Measurements from ENCODE around the gene HMCN2.

HMCN2 gene

GRCh38 chr9:130239363-130239695 is 26.2 kb upstream of the HMCN2 start:
- TF ChIP-seq, protein P1, sequence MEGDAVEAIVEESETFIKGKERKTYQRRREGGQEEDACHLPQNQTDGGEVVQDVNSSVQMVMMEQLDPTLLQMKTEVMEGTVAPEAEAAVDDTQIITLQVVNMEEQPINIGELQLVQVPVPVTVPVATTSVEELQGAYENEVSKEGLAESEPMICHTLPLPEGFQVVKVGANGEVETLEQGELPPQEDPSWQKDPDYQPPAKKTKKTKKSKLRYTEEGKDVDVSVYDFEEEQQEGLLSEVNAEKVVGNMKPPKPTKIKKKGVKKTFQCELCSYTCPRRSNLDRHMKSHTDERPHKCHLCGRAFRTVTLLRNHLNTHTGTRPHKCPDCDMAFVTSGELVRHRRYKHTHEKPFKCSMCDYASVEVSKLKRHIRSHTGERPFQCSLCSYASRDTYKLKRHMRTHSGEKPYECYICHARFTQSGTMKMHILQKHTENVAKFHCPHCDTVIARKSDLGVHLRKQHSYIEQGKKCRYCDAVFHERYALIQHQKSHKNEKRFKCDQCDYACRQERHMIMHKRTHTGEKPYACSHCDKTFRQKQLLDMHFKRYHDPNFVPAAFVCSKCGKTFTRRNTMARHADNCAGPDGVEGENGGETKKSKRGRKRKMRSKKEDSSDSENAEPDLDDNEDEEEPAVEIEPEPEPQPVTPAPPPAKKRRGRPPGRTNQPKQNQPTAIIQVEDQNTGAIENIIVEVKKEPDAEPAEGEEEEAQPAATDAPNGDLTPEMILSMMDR (IDR thresholded peaks at IDR 0.05) = no peak
- Histone ChIP-seq H3K36me3 (ENCODE audit: control insufficient read depth, insufficient read depth, low read length) (no peaks in the 10 kb centered on the region), H3K79me2 (no peaks in the 10 kb centered on the region), H3K27me3 (ENCODE audit: control insufficient read depth, insufficient read depth, low read length) (no peaks in the 10 kb centered on the region), H3K4me2 (ENCODE audit: low read length) (no peak overlapping the region), H3K27ac (no peak overlapping the region), H3K9ac (no peak overlapping the region), H3K9me3 (ENCODE audit: control insufficient read depth, low read length) (no peaks in the 10 kb centered on the region), H3K4me1 (no peaks in the 10 kb centered on the region), H2AFZ (no peak overlapping the region), H3K4me3 (ENCODE audit: low read depth, low read length) (no peak overlapping the region)

- Histone ChIP-seq H3K4me3 (ENCODE audit: low read depth, low read length) (no peak overlapping the region), H3K27me3 (ENCODE audit: control insufficient read depth, insufficient read depth, low read length) (no peaks in the 10 kb centered on the region), H3K9me3 (ENCODE audit: control insufficient read depth, low read length) (no peaks in the 10 kb centered on the region), H3K4me1 (no peaks in the 10 kb centered on the region), H3K9ac (no peak overlapping the region), H3K79me2 (no peaks in the 10 kb centered on the region), H3K36me3 (ENCODE audit: control insufficient read depth, insufficient read depth, low read length) (no peaks in the 10 kb centered on the region), H2AFZ (no peak overlapping the region), H3K27ac (no peak overlapping the region), H3K4me2 (ENCODE audit: low read length) (no peak overlapping the region)
- TF ChIP-seq, protein P1 (IDR thresholded peaks at IDR 0.05) = no peak
These were observed 25.8 kb upstream of the HMCN2 start for GRCh38 chr9:130239741-130240241.

DNA sequence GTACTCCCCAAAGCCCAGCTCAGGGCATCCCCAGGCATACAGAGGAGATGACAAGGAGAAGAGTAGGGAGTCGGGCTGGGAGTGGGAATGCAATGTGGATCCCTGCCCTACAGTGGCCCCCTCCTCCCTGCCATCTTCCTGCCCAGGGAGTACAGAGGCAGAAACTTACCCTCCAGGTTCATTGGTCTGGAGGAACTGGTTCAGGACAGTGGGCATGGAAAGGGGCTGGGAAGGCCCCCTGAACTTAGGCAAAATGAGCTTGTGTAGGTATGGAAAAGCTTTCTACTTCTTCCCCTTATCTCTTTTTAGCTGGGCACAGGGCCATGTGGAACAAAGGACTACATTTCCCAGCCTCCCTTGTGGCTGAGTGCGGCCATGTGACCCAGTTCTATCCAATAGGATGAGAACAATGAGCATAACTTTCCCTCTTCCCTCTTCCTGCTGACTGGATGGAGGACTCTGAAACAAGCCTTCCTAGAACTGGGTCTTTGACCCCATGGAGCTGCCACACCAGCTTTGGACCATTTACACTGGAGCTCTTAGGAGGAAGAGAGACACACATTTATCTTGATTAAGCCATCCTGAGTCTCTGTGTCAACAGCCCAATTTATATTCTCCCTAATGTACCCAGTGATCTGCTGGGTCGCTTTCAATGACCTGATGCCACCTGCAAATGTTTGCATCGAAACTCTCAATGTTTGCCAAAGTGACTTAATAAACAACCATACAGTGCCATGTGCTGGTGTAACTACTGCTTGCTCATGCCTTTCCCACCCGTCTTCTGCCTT is 25.0 kb upstream of the HMCN2 start:
- H3K4me3 ChIP-seq (ENCODE audit: low read depth, low read length) = no peak overlapping the region
- no peaks in the 10 kb centered on the region for H3K79me2 ChIP-seq
- no peaks in the 10 kb centered on the region for H3K4me1 ChIP-seq
- H3K36me3 ChIP-seq (ENCODE audit: control insufficient read depth, insufficient read depth, low read length) = no peaks in the 10 kb centered on the region
- no peak overlapping the region for H3K27ac ChIP-seq
- H3K9ac ChIP-seq = no peak overlapping the region
- H3K9me3 ChIP-seq (ENCODE audit: control insufficient read depth, low read length) = no peaks in the 10 kb centered on the region
- no peak overlapping the region for H2AFZ ChIP-seq
- no peaks in the 10 kb centered on the region for H3K27me3 ChIP-seq (ENCODE audit: control insufficient read depth, insufficient read depth, low read length)
- H3K4me2 ChIP-seq (ENCODE audit: low read length) = no peak overlapping the region
- TF ChIP-seq, protein P1 (IDR thresholded peaks at IDR 0.05) = no peak

DNA sequence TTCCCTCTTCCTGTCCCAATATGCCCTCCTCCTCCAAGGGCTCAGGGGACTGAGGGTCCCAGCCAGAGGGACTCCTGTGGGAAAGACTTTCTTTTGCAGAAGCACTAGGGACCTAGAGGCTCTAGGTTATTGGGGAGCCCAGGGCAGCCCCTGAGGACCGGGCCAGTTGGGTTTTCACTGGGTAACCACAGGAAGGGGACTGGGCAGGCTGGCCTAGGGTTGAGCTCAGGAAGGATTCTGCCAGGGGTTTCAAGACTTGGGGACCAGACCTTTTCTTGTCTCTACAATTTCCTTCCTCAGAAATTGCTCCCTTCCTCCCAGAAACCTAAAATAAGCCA is 24.4 kb upstream of the HMCN2 start:
- Histone ChIP-seq H2AFZ (no peak overlapping the region), H3K79me2 (no peaks in the 10 kb centered on the region), H3K9me3 (ENCODE audit: control insufficient read depth, low read length) (no peaks in the 10 kb centered on the region), H3K4me3 (ENCODE audit: low read depth, low read length) (no peak overlapping the region), H3K4me2 (ENCODE audit: low read length) (no peak overlapping the region), H3K27ac (no peak overlapping the region), H3K27me3 (ENCODE audit: control insufficient read depth, insufficient read depth, low read length) (no peaks in the 10 kb centered on the region), H3K4me1 (no peaks in the 10 kb centered on the region), H3K36me3 (ENCODE audit: control insufficient read depth, insufficient read depth, low read length) (no peaks in the 10 kb centered on the region), H3K9ac (no peak overlapping the region)
- TF ChIP-seq, protein P1 (IDR thresholded peaks at IDR 0.05) = no peak

All from parathyroid adenoma (tissue), 2 donors.